DND-41 (cell line): ENCODE results near the gene CFAP206.

Experiments
- ATAC-seq: fragments of 200-7000 bp; cut with Tn5 transposase; 3 replicates; pipeline ENCODE4 v1.9.1; 2021; ENCODE audit warnings: low read depth; ENCODE audit not compliant: insufficient read depth
- DNase-seq: peaks from one replicate; pipeline ENCODE4 v3.0.0-alpha.2; 2020
- H2AFZ ChIP-seq: 2 replicates; pipeline ENCODE4 v1.6.0; 2012; ENCODE audit warnings: low read depth, low read length
- H3K27ac ChIP-seq: 2 replicates; pipeline ENCODE4 v1.5.1; 2012; ENCODE audit warnings: low read length, inconsistent platforms
- H3K27me3 ChIP-seq: fragments of 200-600 bp; sonication (generic); 2 replicates; pipeline ENCODE4 v1.6.0; 2012; ENCODE audit warnings: low read length, mild to moderate bottlenecking, inconsistent platforms; ENCODE audit not compliant: insufficient read depth, poor library complexity
- H3K36me3 ChIP-seq: 2 replicates; pipeline ENCODE4 v1.5.1; 2012; ENCODE audit warnings: low read length, inconsistent platforms; ENCODE audit not compliant: insufficient read depth
- H3K4me1 ChIP-seq: 2 replicates; pipeline ENCODE4 v1.5.1; 2012; ENCODE audit warnings: mild to moderate bottlenecking, low read length; ENCODE audit not compliant: insufficient read depth
- H3K4me2 ChIP-seq: 2 replicates; pipeline ENCODE4 v1.6.0; 2012; ENCODE audit warnings: mild to moderate bottlenecking, moderate library complexity, low read length, inconsistent platforms; ENCODE audit not compliant: insufficient read depth
- H3K4me3 ChIP-seq, 2 experiments: fragments of 200-600 bp in 1 of 2; shearing (Covaris generic) in 1 of 2; 2 replicates each; pipeline ENCODE4 v1.5.1; 2012 to 2016; ENCODE audit warnings: inconsistent platforms in 2 of 2, low read length in 2 of 2, mild to moderate bottlenecking in 2 of 2, low read depth in 1 of 2, moderate library complexity in 1 of 2
- H3K79me2 ChIP-seq: 2 replicates; pipeline ENCODE4 v1.6.0; 2012; ENCODE audit warnings: low read length, inconsistent platforms; ENCODE audit not compliant: insufficient read depth
- H3K9ac ChIP-seq: 2 replicates; pipeline ENCODE4 v1.6.0; 2012; ENCODE audit warnings: low read depth, mild to moderate bottlenecking, inconsistent platforms, low read length, moderate library complexity
- H3K9me3 ChIP-seq: 2 replicates; pipeline ENCODE4 v1.5.1; 2012; ENCODE audit warnings: low read length, moderate library complexity, mild to moderate bottlenecking, inconsistent platforms; ENCODE audit not compliant: insufficient read depth, severe bottlenecking
- H4K20me1 ChIP-seq: 2 replicates; pipeline ENCODE4 v1.6.0; 2012; ENCODE audit warnings: low read length; ENCODE audit not compliant: insufficient read depth
- CTCF ChIP-seq: IDR thresholded peaks from 2 replicates; pipeline ENCODE4 v1.5.1; 2012; ENCODE audit warnings: borderline replicate concordance, low read length, moderate library complexity, mild to moderate bottlenecking; ENCODE audit not compliant: poor library complexity, severe bottlenecking; ENCODE audit errors: extremely low read depth
- EZH2 ChIP-seq: IDR thresholded peaks from 3 replicates; pipeline ENCODE4 v1.6.1; 2012; ENCODE audit warnings: borderline replicate concordance, low read depth, mild to moderate bottlenecking, moderate library complexity, low read length, inconsistent platforms; ENCODE audit not compliant: severe bottlenecking

Gene CFAP206

GRCh38 chr6:87407901-87408720, at the start of gene CFAP206:
CFAP206 (plus strand) TSS chr6:87407972; CDS start chr6:87409840, 1,868 bp downstream.
- Histone ChIP-seq H3K9ac (peak within 1 kb of the TSS; percentile 62), H3K79me2 (no peaks in the 10 kb centered on the region), H3K36me3 (no peaks in the 10 kb centered on the region), H3K9me3 (no peaks in the 10 kb centered on the region), H3K4me2 (peak within 1 kb of the TSS; percentile 80), H2AFZ (peak within 1 kb of the TSS; percentile 99), H3K4me1 (peaks cover 17% of the 10 kb centered on the region), H4K20me1 (no peaks in the 10 kb centered on the region), H3K4me3 (peak within 1 kb of the TSS; percentile 39 to 68; a peak in 3 of 4 replicates), H3K27ac (peak within 1 kb of the TSS; percentile 67), H3K27me3 (peaks cover 20% of the 10 kb centered on the region)
- ATAC-seq (peak; percentile 87), DNase-seq (peak; percentile 79)
- TF ChIP-seq EZH2 (no peak), CTCF (peak; percentile 34)

GRCh38 chr6:87364602-87365252, 43.0 kb upstream of the CFAP206 start:
- Histone ChIP-seq H3K4me1 (no peaks in the 10 kb centered on the region), H2AFZ (no peak overlapping the region), H3K27ac (no peak overlapping the region), H3K9ac (no peak overlapping the region), H4K20me1 (no peaks in the 10 kb centered on the region), H3K4me2 (no peak overlapping the region), H3K79me2 (no peaks in the 10 kb centered on the region), H3K36me3 (no peaks in the 10 kb centered on the region), H3K4me3 (no peak overlapping the region), H3K9me3 (peaks cover 8% of the 10 kb centered on the region), H3K27me3 (no peaks in the 10 kb centered on the region)
- ATAC-seq (no peak), DNase-seq (no peak)
- TF ChIP-seq EZH2 = no peak
- no peak for TF ChIP-seq CTCF

- no peak overlapping the region for H3K4me2 ChIP-seq
- ATAC-seq (no peak), DNase-seq (no peak)
- H3K4me3 ChIP-seq = no peak overlapping the region
- no peaks in the 10 kb centered on the region for H3K36me3 ChIP-seq
- no peaks in the 10 kb centered on the region for H4K20me1 ChIP-seq
- H3K9ac ChIP-seq = no peak overlapping the region
- H2AFZ ChIP-seq = no peak overlapping the region
- TF ChIP-seq CTCF (no peak), EZH2 (no peak)
- H3K27me3 ChIP-seq = no peaks in the 10 kb centered on the region
- no peaks in the 10 kb centered on the region for H3K79me2 ChIP-seq
- H3K4me1 ChIP-seq = no peaks in the 10 kb centered on the region
- peaks cover 8% of the 10 kb centered on the region for H3K9me3 ChIP-seq
- no peak overlapping the region for H3K27ac ChIP-seq
Observed at GRCh38 chr6:87366072-87366827, 41.5 kb upstream of the CFAP206 start.
